HG03565 (cell line): ENCODE data around the gene RGP1.

ENCODE experiments used
- ATAC-seq: cut with Tn5 transposase; IDR thresholded peaks from one replicate; pipeline ENCODE4 v1.9.1; 2021; ENCODE audit warnings: mild to moderate bottlenecking, moderate library complexity; ENCODE audit not compliant: unreplicated experiment

Gene RGP1

DNA sequence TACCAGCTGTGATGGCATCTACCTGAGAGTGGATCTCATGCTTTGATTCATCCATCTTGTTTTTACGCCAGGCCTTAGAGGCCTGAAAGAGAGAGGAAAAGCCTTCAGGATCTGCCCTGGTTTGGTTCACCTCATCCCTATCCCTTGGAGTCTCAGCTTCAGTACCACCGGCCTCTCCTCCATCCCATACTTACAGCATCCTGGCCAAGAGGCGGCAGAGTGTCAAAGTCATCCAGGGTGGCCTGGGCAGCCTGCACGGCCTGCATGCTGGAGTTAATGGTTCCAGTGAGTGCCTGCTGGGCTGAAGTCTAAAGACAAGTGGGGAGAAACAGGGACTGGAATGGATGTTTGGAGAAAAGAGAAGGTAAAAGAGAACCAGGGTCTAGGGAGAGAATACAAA, 29.5 kb upstream of the RGP1 start:
- ATAC-seq = no peak

DNA sequence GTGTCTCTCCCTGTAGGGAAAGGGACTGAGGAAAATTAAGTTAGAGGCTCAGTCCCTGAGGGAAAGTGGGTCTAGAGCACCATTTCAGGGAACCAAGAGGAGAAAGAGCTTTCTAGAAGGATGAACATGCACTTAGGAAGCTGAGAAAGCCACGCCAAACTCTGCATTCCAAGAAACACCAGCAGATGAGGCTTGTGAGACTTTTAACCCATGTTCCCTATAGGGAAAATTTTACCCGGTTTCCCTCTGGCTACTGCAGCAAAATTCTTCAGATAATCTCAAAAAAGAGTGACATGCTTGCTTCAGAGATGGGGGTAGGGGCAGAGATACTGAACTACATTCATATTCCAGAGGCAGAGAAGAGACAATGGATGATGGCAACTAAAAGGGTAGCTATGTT, 25.7 kb upstream of the RGP1 start:
- ATAC-seq = no peak

DNA sequence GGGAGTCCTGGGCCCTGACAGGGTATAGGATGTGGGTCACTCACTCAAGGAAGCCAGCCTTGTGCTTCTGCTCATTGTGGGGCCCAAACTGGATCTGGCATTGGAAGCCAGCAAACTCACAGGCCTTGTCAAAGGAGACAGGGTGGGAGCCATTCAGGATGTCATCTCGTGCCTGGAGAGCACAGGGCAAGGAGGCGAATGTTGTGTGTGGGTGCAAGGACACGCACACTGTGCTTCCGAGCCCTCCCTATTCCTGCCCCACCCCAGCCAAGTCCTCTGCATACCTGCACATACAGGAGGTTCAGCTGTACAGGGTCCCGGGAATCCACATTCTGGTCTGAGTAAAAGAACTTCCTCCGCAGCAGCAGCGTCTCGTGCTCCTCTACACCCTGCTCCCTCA, 25.2 kb upstream of the RGP1 start:
- no peak for ATAC-seq

DNA sequence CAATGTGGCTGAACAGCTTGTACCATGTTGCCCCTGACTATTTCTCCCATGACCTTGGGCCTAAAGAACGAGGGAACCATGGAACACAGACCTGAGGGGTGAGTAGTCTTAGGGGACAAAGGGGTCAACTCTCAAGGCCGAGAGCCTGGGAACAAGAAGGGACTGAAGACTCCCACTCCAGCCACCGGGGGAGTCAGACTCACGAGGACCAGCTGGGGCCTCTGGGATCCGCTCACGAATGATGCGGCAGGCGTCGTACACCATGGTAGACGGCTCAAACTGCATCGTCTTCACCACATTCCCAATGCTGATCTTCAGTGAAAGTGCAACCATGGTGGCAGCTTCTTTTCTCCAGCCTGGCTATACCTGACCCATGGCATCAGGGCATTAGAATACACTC, 23.7 kb upstream of the RGP1 start:
- no peak for ATAC-seq

DNA sequence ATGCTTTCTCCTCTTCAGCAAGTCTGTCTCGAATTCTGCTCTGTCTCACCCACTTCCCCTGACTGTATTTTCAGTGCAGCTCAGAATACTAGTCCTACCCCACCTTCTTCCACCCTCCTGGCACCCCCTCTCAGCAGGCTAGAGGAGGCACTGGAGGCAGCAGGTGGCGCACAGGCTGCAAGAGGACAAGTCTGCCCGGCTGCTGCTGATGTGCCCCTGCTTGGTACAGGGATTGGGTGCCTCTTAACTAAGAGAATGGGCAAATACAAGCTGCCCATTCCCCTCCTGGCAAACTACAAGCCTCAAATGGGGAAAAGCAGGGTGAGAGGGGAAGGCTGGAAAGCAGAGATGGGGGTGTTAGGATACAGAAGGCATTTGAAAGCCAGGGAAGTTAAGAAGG, 22.2 kb upstream of the RGP1 start:
- ATAC-seq = no peak

DNA sequence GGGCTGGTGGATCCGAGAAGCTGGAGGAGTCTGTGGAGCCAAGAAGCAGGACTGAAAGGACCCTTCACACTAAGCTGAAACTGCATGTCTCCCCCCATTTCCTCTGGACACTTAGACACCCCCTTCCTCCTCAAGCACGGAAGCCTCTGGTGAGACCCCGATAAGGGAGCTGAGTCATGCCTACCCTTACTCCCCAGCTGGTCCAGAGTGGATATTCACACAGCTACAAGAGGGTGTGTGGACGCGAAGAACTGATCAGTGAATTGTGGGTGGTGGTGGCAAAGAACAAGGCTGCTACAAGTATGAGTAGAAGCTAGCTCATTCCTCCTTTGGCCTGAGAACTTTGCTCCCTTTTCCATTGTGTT, 21.4 kb upstream of the RGP1 start:
- no peak for ATAC-seq

DNA sequence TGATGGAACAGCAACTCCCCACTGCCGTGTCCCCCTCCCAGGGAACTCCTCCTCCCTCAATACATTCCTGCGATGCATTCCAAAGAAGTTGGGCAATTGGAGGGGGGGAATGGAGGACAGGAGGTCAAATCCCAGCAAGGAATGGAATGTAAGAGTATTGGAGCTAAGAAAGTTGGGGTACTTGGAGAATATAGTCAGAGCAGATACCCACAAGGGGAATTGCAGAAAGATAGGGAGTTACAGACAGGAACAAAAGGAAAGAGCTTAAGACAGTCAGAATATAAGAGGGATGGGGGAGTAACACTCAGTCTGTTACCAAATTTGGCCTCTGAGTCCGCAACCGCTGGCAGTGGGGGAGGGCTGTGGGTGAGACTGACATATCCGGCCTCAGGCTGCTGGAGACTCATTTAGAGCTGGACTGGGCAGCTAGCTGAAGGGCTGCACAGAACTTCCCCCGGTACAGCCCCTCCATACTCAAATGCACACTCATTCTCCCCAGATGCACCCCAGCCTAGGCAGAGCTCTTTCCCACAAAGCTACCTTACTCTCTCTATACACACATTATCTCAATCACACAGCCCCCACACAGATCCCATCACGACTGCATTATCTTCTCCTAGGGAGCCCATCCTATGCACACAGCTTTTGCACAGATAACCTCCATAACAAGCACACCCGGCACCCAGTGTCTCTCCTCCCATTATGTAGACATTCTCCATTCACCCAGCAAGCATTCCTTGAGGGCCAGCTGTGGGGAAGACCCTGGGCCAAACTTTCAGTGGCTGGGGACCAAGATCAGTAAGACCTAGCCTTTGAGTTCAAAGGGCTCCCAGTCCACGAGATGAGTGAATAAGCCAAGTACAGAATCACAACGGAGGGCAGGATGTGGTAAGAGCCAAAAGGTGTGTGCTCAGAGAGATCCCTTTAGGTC, 20.8 kb upstream of the RGP1 start:
- ATAC-seq = no peak

DNA sequence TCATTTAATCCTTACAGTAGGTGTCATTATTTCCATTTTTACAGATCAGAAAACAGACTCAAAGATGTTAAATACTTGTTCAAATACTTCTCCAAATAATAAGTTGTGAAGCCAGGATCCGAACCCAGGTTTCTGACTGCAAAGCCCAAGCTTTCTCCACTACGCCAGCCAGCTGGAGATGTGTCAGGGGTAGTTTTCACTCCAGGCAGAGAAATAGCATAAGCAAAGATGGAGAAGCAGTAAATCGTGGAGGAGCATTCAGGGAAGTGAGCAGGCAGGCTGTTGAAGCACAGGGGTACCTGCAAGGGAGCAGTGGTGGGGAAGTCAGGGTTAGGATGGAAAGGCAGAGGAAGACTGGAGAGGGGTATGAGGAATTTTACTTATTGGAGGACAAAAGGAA, 20.0 kb upstream of the RGP1 start:
- ATAC-seq = no peak

DNA sequence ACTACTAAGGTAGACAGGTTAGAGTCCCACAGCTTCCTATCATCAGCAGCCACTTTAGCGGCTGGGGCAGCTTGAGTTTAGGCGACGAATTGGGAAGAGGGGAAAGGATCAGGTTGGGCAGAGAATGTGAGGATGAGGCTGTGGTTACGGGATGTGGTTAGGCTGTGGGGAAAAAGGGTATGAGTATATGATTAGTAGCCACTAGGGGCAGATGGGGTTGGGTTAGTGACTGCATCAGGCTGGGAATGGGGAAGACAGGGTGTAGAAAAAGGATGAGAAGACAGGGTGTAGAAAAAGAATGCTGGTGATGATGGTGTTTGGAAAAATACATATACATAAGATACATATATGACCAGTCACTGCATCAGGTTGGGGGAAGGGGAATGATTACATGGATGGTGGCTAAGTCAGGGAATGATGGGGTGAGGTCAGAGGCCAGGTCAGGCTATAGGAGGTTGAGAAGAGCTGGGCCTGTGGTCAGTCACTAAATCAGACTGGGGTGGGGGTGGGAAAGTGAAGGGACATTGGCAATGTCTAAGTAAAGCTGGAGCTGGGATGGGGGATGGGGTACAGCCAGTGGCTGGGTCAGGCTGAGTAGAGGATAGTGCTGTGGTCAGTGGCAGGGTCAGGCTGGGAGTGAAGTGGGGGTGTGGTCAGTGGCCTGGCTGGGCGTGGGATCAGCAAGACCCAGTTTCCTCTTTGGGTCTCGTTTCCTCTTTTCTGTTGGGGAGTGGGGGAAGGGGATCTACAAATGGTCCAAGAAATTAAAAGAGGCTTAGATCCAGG, 19.2 kb upstream of the RGP1 start:
- ATAC-seq = no peak

DNA sequence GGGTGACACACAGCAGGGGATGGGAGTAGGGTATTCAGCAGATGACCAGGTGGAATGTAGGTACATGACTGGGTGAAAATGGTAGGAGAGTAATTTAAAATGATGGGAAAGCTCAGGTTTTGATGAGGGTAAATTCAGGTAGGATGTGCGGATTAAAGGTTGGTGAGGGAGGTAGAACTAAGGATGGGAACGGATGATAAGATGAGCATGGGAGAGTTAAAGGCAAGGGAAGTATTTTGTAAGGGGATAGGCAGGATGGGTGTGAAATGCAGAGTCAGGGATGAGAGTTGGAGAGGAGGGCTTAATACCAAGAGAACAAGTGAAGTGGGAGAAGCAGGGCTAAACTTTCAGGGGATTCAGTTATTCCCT, 18.6 kb upstream of the RGP1 start:
- ATAC-seq = no peak

DNA sequence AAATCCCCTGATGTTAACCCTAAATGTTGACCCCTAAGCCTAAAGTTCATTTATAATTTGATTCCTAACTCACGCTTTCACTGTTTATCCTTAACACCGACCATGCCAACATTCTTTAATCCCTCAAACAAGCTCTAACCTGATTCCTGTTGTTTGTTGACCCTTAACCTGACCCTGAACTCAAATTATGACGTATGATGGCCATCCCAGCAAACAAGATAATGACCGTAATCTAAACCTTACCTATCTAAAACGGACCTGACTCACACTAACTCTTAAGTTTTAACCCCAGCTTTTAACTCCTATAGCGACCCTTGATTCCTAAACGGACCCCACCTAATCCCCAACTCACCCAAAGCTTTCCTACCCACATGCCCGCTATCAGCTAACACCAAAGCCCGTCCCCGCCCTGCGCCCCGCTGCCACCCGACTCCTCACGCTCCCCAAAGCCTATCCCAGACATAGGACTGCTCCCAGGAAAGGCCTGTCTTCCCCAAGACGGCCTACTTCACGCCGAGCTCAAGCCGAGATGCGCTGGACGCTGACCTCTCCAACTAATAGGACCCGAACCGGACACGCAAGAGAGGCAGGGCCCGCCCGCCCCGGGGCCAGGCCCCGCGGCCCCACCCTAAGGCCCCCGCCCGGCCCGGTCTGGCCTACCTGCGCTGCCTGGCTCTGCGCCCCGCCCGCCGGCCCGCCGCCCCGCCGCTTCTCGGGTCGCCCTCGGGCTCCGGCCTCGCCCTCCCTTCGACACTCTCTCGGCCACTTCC, 17.5 kb upstream of the RGP1 start:
- no peak for ATAC-seq

DNA sequence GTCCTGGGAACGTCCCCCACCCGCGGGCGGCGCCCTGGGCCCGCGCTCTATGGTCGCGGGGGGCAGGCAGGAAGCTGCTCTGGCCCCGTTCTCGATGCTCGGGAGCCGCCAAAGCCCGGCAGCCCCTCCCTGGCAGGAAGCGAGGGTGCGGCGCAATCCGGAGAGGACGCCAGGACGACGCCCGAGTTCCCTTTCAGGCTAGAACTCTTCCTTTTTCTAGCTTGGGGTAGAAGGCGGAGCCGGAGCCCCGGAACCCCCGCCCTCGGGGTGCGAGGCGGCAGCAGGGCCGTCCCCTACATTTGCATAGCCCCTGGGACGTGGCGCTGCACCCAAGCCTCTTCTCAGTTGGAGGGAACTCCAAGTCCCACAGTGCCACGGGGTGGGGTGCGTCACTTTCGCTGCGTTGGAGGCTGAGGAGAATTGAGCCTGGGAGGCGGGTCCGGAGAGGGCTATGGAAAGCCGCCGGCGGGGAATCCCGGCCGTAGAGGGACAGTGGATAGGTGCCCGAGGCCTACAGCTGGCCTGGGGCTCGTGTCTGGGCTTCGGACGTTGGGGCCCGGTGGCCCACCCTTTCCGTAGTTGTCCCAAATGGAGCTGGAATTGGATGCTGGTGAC, 16.8 kb upstream of the RGP1 start, which contains the start of the genes CREB3 and TLN1:
CREB3 (plus strand) TSS at position 482 of the 615 bp plus-strand sequence; CDS start at position 589, 107 bp downstream.
TLN1 (minus strand) TSS at position 11 of the 615 bp plus-strand sequence. CDS start 6,501 bp downstream, outside the sequence.
- peak; percentile 70 for ATAC-seq

DNA sequence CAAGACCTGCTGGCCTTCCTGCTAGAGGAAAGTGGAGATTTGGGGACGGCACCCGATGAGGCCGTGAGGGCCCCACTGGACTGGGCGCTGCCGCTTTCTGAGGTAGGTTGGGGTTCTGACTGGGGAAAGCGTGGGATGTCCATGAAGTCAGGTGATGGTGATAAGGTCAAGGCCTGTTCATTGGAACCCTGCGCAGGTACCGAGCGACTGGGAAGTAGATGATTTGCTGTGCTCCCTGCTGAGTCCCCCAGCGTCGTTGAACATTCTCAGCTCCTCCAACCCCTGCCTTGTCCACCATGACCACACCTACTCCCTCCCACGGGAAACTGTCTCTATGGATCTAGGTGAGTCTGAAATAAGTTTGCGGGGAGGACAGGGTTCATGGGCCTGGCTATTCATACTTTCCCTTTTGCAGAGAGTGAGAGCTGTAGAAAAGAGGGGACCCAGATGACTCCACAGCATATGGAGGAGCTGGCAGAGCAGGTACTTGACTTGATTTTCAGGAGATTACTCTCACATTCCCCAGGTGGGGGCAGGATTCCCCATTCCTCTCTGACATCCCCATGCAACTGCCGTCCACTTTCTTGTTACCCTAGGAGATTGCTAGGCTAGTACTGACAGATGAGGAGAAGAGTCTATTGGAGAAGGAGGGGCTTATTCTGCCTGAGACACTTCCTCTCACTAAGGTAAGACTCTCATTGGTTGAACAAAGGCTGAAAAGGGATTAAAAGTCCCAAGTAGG, 16.1 kb upstream of the RGP1 start:
- no peak for ATAC-seq

DNA sequence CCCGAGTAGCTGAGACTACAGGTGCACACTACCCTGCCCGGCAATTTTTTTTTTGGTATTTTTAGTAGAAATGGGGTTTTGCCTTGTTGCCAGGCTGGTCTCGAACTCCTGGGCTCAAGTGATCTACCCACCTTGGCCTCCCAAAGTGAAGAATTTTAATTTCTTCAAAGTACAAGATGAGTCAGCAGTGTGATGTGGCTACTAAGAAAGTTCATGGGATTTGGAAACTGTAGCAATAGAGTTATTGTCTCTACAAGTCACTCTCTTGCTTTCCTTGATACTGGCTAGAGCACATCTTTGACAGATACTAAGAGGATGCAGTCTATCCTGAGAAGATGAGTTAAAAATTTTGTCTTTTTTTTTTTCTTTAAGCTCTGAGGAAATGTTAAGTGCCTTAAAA, 15.0 kb upstream of the RGP1 start:
- ATAC-seq = no peak

DNA sequence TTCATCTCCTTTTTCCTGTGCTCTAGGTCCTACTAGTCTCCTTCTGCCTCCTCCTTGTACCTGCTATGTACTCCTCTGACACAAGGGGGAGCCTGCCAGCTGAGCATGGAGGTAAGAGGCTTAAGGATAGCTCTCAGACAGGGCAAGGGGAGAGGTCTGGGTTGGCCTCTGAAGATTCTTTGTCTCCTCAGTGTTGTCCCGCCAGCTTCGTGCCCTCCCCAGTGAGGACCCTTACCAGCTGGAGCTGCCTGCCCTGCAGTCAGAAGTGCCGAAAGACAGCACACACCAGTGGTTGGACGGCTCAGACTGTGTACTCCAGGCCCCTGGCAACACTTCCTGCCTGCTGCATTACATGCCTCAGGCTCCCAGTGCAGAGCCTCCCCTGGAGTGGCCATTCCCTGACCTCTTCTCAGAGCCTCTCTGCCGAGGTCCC, 12.9 kb upstream of the RGP1 start:
- ATAC-seq = no peak

DNA sequence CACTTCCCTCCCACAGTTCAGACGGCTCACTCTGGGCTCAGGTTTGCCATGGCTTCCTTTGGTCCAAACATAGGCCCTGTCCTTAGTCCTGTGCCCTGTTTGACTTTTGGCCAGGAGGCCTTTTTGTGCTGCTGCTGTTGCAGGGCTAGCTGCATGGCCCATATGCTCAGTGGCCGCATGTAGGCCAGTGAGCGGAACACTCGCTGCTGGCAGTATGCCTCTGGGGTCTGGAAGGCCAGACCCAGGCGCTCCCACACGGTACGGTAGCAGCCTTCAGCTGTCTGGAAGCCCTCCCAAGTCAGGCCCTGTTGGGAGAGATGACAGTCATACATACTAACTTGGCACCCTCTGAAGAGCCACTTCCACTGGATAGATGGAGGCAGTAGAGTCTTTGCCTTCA, 11.9 kb upstream of the RGP1 start:
- no peak for ATAC-seq

DNA sequence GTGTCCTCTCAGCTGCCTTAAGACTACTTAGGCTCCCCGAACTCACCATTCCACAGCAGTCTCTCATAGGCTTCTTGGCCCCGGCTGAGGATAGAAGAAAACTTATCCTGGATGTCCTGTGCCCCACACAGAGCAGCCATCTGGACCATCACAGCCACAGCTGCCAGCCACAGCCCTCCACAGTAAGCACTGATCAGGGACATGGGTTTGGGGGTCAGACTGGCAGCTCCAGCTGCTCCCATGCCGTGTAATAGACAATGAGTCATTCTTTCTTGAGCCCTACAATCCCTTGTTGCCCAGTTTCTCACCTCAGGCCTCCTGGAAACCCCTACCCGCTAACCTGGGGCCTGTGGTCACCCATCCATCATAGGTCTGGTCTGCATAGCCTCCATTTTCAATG, 10.9 kb upstream of the RGP1 start:
- no peak for ATAC-seq

DNA sequence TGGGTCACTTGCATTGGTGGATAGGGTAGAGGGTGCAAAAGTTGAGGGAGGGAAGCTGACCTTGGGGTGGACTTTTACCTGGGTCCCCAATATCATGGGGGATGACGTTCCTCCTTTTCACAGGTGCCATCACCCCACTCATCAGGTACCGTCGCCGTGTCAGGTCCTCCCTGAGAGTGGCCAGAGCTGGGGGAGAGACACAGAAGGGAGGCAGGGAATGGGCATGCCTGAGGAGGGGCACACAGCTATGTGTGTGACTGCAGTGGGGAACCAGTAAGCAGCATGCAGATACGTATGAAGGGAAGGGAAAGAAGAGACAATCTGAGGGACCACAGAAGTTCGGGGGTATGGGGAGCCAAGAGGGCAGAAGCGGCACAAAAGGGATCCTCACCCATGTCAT, 10.2 kb upstream of the RGP1 start:
- ATAC-seq = no peak

DNA sequence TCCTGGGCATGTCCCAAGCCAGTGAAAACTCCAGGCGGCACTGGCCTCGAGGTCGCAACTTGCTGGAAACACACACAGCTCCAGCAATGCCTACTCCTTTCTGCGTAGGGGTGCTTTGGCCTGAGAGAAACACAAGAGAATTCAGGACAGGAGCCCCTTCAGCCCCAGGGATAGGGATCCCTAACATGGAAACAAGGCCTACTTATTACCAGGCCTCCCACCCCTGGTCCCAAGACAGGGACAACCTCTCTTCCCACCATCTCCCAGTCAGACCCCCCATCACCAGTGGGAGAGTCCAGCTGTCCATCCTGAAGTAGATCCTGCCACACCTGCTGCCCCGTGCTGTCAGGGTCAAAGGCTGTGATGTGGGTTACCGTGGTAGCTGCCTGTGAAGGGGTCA, 8.8 kb upstream of the RGP1 start:
- no peak for ATAC-seq

DNA sequence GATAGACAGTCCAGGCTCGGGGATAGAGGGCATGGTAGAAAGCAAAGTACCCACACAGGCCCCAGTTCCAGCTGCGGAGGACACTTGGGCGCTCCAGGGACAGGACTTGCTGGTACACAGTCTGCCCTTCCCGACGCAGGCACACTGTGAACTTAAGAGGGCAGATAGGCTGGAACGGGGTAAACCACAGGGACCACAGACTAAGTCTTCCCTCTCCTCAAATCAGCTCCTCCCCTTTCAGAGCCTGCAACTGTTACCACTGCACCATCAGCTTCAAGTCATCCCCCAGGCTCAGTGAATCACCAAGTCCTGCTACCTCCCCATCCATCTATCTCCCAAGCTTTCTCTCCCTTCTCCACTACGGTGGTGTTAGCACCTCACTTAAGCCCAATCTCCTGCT, 7.3 kb upstream of the RGP1 start:
- ATAC-seq = no peak
